ENCODE data around the gene MFSD2A. TPM values are rescaled to one million over a fixed set of nuclear protein-coding genes. Genes with fewer than 3 reads are reported as not detected.

Gene MFSD2A
- total and polyA plus RNA-seq, 9 of the 15 experiments (the other 6 are each of a cell fraction or from before 2014, with no cell fraction given): 0.06 to 0.40 (median 0.15) TPM; not detected in 4

DNA sequence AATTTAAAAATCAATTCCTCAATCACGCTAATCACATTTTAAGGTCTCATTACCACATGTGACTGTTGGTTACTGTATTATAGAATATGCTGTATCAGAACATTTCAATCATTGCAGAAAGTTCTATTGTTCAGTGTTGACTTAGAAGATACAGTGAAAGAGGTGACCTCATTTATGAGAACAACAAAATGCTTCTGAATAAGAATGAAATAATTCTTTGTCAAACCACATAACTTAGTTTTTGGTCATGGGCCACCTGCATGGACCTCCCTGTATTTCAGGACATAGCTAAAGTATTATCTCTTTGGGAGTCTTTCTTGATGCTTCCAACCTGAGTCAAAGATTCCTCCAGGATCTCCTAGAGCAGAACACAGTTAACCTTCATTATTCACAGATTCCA is 22.3 kb downstream of the MFSD2A start (continued):
- TF ChIP-seq TBL1XR1 (IDR thresholded peaks at IDR 0.05; ENCODE audit: low read length in 2 of 2) (no peak), ZNF764 (CRISPR knock-in tag; IDR thresholded peaks at IDR 0.05; ENCODE audit: low read depth) (no peak), MAFK (IDR thresholded peaks at IDR 0.05; ENCODE audit: low read length) (no peak), MYBL2 (IDR thresholded peaks at IDR 0.05; ENCODE audit: low read depth) (no peak), MYBL2 (CRISPR knock-in tag; IDR thresholded peaks at IDR 0.05; ENCODE audit: borderline replicate concordance) (no peak), U2AF1 (optimal IDR thresholded peaks at IDR 0.05; ENCODE audit: low read depth, low read length) (no peak), ZNF197 (CRISPR knock-in tag; IDR thresholded peaks at IDR 0.05; ENCODE audit: low read depth) (no peak), CBX1 (IDR thresholded peaks at IDR 0.05; ENCODE audit: low read depth) (no peak), ATF7 (IDR thresholded peaks at IDR 0.05) (no peak), ZC3H11A (IDR thresholded peaks at IDR 0.05; ENCODE audit: low read depth, low read length) (no peak), ZKSCAN3 (CRISPR knock-in tag; IDR thresholded peaks at IDR 0.05) (no peak), FOXA3 (CRISPR knock-in tag; conservative IDR thresholded peaks at IDR 0.05 in 1 of 2, IDR thresholded peaks at IDR 0.05 in 1 of 2) (0 out of 4 replicates have a peak, but pooled peaks of 1 of the 2 experiments have one; percentile 27)
- TF ChIP-seq, protein P1, sequence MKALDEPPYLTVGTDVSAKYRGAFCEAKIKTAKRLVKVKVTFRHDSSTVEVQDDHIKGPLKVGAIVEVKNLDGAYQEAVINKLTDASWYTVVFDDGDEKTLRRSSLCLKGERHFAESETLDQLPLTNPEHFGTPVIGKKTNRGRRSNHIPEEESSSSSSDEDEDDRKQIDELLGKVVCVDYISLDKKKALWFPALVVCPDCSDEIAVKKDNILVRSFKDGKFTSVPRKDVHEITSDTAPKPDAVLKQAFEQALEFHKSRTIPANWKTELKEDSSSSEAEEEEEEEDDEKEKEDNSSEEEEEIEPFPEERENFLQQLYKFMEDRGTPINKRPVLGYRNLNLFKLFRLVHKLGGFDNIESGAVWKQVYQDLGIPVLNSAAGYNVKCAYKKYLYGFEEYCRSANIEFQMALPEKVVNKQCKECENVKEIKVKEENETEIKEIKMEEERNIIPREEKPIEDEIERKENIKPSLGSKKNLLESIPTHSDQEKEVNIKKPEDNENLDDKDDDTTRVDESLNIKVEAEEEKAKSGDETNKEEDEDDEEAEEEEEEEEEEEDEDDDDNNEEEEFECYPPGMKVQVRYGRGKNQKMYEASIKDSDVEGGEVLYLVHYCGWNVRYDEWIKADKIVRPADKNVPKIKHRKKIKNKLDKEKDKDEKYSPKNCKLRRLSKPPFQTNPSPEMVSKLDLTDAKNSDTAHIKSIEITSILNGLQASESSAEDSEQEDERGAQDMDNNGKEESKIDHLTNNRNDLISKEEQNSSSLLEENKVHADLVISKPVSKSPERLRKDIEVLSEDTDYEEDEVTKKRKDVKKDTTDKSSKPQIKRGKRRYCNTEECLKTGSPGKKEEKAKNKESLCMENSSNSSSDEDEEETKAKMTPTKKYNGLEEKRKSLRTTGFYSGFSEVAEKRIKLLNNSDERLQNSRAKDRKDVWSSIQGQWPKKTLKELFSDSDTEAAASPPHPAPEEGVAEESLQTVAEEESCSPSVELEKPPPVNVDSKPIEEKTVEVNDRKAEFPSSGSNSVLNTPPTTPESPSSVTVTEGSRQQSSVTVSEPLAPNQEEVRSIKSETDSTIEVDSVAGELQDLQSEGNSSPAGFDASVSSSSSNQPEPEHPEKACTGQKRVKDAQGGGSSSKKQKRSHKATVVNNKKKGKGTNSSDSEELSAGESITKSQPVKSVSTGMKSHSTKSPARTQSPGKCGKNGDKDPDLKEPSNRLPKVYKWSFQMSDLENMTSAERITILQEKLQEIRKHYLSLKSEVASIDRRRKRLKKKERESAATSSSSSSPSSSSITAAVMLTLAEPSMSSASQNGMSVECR (CRISPR knock-in tag; IDR thresholded peaks at IDR 0.05): no peak
- TF ChIP-seq, protein P2, sequence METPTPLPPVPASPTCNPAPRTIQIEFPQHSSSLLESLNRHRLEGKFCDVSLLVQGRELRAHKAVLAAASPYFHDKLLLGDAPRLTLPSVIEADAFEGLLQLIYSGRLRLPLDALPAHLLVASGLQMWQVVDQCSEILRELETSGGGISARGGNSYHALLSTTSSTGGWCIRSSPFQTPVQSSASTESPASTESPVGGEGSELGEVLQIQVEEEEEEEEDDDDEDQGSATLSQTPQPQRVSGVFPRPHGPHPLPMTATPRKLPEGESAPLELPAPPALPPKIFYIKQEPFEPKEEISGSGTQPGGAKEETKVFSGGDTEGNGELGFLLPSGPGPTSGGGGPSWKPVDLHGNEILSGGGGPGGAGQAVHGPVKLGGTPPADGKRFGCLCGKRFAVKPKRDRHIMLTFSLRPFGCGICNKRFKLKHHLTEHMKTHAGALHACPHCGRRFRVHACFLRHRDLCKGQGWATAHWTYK (CRISPR knock-in tag; IDR thresholded peaks at IDR 0.05): no peak
- TF ChIP-seq, protein P3, sequence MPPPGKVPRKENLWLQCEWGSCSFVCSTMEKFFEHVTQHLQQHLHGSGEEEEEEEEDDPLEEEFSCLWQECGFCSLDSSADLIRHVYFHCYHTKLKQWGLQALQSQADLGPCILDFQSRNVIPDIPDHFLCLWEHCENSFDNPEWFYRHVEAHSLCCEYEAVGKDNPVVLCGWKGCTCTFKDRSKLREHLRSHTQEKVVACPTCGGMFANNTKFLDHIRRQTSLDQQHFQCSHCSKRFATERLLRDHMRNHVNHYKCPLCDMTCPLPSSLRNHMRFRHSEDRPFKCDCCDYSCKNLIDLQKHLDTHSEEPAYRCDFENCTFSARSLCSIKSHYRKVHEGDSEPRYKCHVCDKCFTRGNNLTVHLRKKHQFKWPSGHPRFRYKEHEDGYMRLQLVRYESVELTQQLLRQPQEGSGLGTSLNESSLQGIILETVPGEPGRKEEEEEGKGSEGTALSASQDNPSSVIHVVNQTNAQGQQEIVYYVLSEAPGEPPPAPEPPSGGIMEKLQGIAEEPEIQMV (tag; conservative IDR thresholded peaks at IDR 0.05; ENCODE audit: low read depth): no peak
- TF ChIP-seq, protein P4, sequence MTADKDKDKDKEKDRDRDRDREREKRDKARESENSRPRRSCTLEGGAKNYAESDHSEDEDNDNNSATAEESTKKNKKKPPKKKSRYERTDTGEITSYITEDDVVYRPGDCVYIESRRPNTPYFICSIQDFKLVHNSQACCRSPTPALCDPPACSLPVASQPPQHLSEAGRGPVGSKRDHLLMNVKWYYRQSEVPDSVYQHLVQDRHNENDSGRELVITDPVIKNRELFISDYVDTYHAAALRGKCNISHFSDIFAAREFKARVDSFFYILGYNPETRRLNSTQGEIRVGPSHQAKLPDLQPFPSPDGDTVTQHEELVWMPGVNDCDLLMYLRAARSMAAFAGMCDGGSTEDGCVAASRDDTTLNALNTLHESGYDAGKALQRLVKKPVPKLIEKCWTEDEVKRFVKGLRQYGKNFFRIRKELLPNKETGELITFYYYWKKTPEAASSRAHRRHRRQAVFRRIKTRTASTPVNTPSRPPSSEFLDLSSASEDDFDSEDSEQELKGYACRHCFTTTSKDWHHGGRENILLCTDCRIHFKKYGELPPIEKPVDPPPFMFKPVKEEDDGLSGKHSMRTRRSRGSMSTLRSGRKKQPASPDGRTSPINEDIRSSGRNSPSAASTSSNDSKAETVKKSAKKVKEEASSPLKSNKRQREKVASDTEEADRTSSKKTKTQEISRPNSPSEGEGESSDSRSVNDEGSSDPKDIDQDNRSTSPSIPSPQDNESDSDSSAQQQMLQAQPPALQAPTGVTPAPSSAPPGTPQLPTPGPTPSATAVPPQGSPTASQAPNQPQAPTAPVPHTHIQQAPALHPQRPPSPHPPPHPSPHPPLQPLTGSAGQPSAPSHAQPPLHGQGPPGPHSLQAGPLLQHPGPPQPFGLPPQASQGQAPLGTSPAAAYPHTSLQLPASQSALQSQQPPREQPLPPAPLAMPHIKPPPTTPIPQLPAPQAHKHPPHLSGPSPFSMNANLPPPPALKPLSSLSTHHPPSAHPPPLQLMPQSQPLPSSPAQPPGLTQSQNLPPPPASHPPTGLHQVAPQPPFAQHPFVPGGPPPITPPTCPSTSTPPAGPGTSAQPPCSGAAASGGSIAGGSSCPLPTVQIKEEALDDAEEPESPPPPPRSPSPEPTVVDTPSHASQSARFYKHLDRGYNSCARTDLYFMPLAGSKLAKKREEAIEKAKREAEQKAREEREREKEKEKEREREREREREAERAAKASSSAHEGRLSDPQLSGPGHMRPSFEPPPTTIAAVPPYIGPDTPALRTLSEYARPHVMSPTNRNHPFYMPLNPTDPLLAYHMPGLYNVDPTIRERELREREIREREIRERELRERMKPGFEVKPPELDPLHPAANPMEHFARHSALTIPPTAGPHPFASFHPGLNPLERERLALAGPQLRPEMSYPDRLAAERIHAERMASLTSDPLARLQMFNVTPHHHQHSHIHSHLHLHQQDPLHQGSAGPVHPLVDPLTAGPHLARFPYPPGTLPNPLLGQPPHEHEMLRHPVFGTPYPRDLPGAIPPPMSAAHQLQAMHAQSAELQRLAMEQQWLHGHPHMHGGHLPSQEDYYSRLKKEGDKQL (CRISPR knock-in tag; IDR thresholded peaks at IDR 0.05; ENCODE audit: borderline replicate concordance): no peak

Data from K562 (cell line).